Activated CD4-positive, alpha-beta T cell treated with anti-CD3 and anti-CD28 coated beads, Interleukin-2, amount 10 ng/mL, durations not matched to agents 24 days and 14 days (primary cell): ENCODE results near the gene CLMP. TPM values are rescaled to one million over a fixed set of nuclear protein-coding genes. Genes with fewer than 3 reads are reported as not detected.

Experiments
- DNase-seq: peaks from one replicate; pipeline ENCODE4 v3.0.0; 2022
- H3K27ac Mint-ChIP-seq: one replicate; pipeline ENCODE4 v1.8.0; 2022; ENCODE audit warnings: mild to moderate bottlenecking, mixed read lengths
- H3K27me3 Mint-ChIP-seq: one replicate; pipeline ENCODE4 v1.8.0; 2022; ENCODE audit warnings: mixed read lengths
- H3K36me3 Mint-ChIP-seq: one replicate; pipeline ENCODE4 v1.8.0; 2022; ENCODE audit warnings: low read depth, mild to moderate bottlenecking, mixed read lengths
- H3K4me1 Mint-ChIP-seq: one replicate; pipeline ENCODE4 v1.8.0; 2021; ENCODE audit warnings: mixed read lengths
- H3K4me3 Mint-ChIP-seq: one replicate; pipeline ENCODE4 v1.8.0; 2022; ENCODE audit warnings: mild to moderate bottlenecking, moderate library complexity, mixed read lengths
- H3K9me3 Mint-ChIP-seq: one replicate; pipeline ENCODE4 v1.8.0; 2021; ENCODE audit warnings: mixed read lengths
- intact Hi-C: fragments of 100-400 bp; cut with micrococcal nuclease; formaldehyde crosslinking; loops from one replicate; pipeline ENCODE4 v1.15.1; 2023
- total RNA-seq: library from RNA; stranded (reverse); gene quantifications from 2 replicates; pipeline ENCODE4 v1.2.3, GENCODE V29; 2022

The CLMP gene
- total RNA-seq, 1 donor from 2014 or later, result 0.05 TPM

- Mint-ChIP-seq H3K4me1 (peaks cover 29% of the 10 kb centered on the region), H3K27ac (no peak overlapping the region), H3K9me3 (no peaks in the 10 kb centered on the region), H3K27me3 (no peaks in the 10 kb centered on the region), H3K36me3 (peaks cover 10% of the 10 kb centered on the region), H3K4me3 (no peak overlapping the region)
- intact Hi-C loops, result no loop called here
- no peak for DNase-seq
Measured at GRCh38 chr11:123076484-123076883, 118.6 kb downstream of the CLMP start.

GRCh38 chr11:123073343-123074057 lies 121.5 kb downstream of the CLMP start:
- intact Hi-C loops, result no loop called here
- Mint-ChIP-seq H3K4me3 (no peak overlapping the region), H3K36me3 (peaks cover 12% of the 10 kb centered on the region), H3K27me3 (no peaks in the 10 kb centered on the region), H3K9me3 (no peaks in the 10 kb centered on the region), H3K4me1 (peaks cover 47% of the 10 kb centered on the region), H3K27ac (no peak overlapping the region)
- DNase-seq, result no peak

GRCh38 chr11:123072762-123073161 lies 122.3 kb downstream of the CLMP start:
- peaks cover 51% of the 10 kb centered on the region for H3K4me1 Mint-ChIP-seq
- no peak for DNase-seq
- peaks cover 12% of the 10 kb centered on the region for H3K36me3 Mint-ChIP-seq
- no peaks in the 10 kb centered on the region for H3K9me3 Mint-ChIP-seq
- H3K27ac Mint-ChIP-seq, result peak overlapping the region; percentile 21
- intact Hi-C loops, result no loop called here
- no peak overlapping the region for H3K4me3 Mint-ChIP-seq
- H3K27me3 Mint-ChIP-seq, result no peaks in the 10 kb centered on the region

- DNase-seq, result no peak
- H3K27me3 Mint-ChIP-seq, result no peaks in the 10 kb centered on the region
- H3K36me3 Mint-ChIP-seq, result peaks cover 12% of the 10 kb centered on the region
- no peaks in the 10 kb centered on the region for H3K9me3 Mint-ChIP-seq
- H3K4me3 Mint-ChIP-seq, result no peak overlapping the region
- H3K27ac Mint-ChIP-seq, result peak overlapping the region; percentile 21
- H3K4me1 Mint-ChIP-seq, result peaks cover 51% of the 10 kb centered on the region
- intact Hi-C loops, result no loop called here
Measured at GRCh38 chr11:123072332-123072761, 122.7 kb downstream of the CLMP start.

GRCh38 chr11:123069908-123070821 lies 124.9 kb downstream of the CLMP start:
- intact Hi-C loops, result loop anchor here (1.0 to 2.0 kb wide), 3 partner anchors 8 to 33 kb away; partner anchors contain the start of gene HSPA8
- Mint-ChIP-seq H3K4me3 (peak overlapping the region; percentile 90), H3K4me1 (peaks cover 54% of the 10 kb centered on the region)

GRCh38 chr11:123065621-123066020 lies 129.4 kb downstream of the CLMP start:
- peaks cover 7% of the 10 kb centered on the region for H3K9me3 Mint-ChIP-seq
- H3K27me3 Mint-ChIP-seq, result peaks cover 1% of the 10 kb centered on the region
- DNase-seq, result no peak
- peaks cover 29% of the 10 kb centered on the region for H3K36me3 Mint-ChIP-seq
- peak overlapping the region; percentile 47 for H3K4me3 Mint-ChIP-seq
- intact Hi-C loops, result no loop called here
- peak overlapping the region; percentile 80 for H3K27ac Mint-ChIP-seq
- H3K4me1 Mint-ChIP-seq, result peaks cover 42% of the 10 kb centered on the region

More at GRCh38 chr11:123069908-123070821, 124.9 kb downstream of the CLMP start:
- H3K27ac Mint-ChIP-seq, result peak overlapping the region; percentile 99
- DNase-seq, result peak; percentile 83
- H3K36me3 Mint-ChIP-seq, result peaks cover 13% of the 10 kb centered on the region
- H3K9me3 Mint-ChIP-seq, result no peaks in the 10 kb centered on the region
- H3K27me3 Mint-ChIP-seq, result no peaks in the 10 kb centered on the region

GRCh38 chr11:123063826-123064657 lies 131.0 kb downstream of the CLMP start:
- H3K9me3 Mint-ChIP-seq, result peaks cover 7% of the 10 kb centered on the region
- peaks cover 39% of the 10 kb centered on the region for H3K4me1 Mint-ChIP-seq
- H3K27ac Mint-ChIP-seq, result peak overlapping the region; percentile 99
- peaks cover 45% of the 10 kb centered on the region for H3K36me3 Mint-ChIP-seq
- intact Hi-C loops, result loop anchor here (1.0 to 5.0 kb wide), 7 partner anchors 23 to 368 kb away; partner anchors contain the start of gene GRAMD1B
- peak; percentile 79 for DNase-seq
- H3K27me3 Mint-ChIP-seq, result peaks cover 1% of the 10 kb centered on the region
- H3K4me3 Mint-ChIP-seq, result peak overlapping the region; percentile 100

GRCh38 chr11:123062892-123063825 lies 131.9 kb downstream of the CLMP start:
- Mint-ChIP-seq H3K27me3 (peaks cover 1% of the 10 kb centered on the region), H3K36me3 (peaks cover 52% of the 10 kb centered on the region), H3K4me1 (peaks cover 39% of the 10 kb centered on the region), H3K27ac (peak overlapping the region; percentile 99), H3K9me3 (peaks cover 7% of the 10 kb centered on the region), H3K4me3 (peak overlapping the region; percentile 100)
- intact Hi-C loops, result loop anchor here (1.0 to 5.0 kb wide), 9 partner anchors 7 to 369 kb away; partner anchors contain the start of gene GRAMD1B
- peak; percentile 86 for DNase-seq

- intact Hi-C loops, result loop anchor here (1.0 to 5.0 kb wide), 9 partner anchors 8 to 370 kb away; partner anchors contain the start of gene GRAMD1B
- Mint-ChIP-seq H3K27ac (peak overlapping the region; percentile 99), H3K9me3 (peaks cover 7% of the 10 kb centered on the region), H3K4me1 (peaks cover 46% of the 10 kb centered on the region), H3K36me3 (peaks cover 60% of the 10 kb centered on the region), H3K4me3 (peak overlapping the region; percentile 100), H3K27me3 (peaks cover 1% of the 10 kb centered on the region)
- peak; percentile 100 for DNase-seq
Measured at GRCh38 chr11:123062158-123062891, 132.7 kb downstream of the CLMP start.

GRCh38 chr11:123061403-123062157 lies 133.5 kb downstream of the CLMP start, which contains the start of gene HSPA8:
Gene HSPA8, minus strand, starts transcription at chr11:123062136. Its CDS starts 812 bp downstream, at chr11:123061324.
- peaks cover 1% of the 10 kb centered on the region for H3K27me3 Mint-ChIP-seq
- H3K4me1 Mint-ChIP-seq, result peaks cover 54% of the 10 kb centered on the region
- intact Hi-C loops, result loop anchor here (1.0 to 5.0 kb wide), 9 partner anchors 9 to 371 kb away; partner anchors contain the start of gene GRAMD1B
- peaks cover 7% of the 10 kb centered on the region for H3K9me3 Mint-ChIP-seq
- peaks cover 67% of the 10 kb centered on the region for H3K36me3 Mint-ChIP-seq
- H3K27ac Mint-ChIP-seq, result peak within 1 kb of the TSS; percentile 99
- H3K4me3 Mint-ChIP-seq, result peak within 1 kb of the TSS; percentile 100
- DNase-seq, result peak; percentile 91
